K562 (cell line): ENCODE measurements around the gene PCF11. TPM values are rescaled to one million over a fixed set of nuclear protein-coding genes. Genes with fewer than 3 reads are reported as not detected.
A peak's percentile ranks its signal among the peaks of the same experiment; 100 is the strongest.

Source experiments
- HMGXB4 ChIP-seq: sonication (generic); formaldehyde crosslinking; IDR thresholded peaks from 2 replicates; pipeline ENCODE4 v1.8.1; 2023; ENCODE audit warnings: mild to moderate bottlenecking, missing genetic modification reagents
- HOMEZ ChIP-seq: fragments of 250-450 bp; sonication (Bioruptor Pico); IDR thresholded peaks from 2 replicates; pipeline ENCODE4 v1.4.0; 2020; ENCODE audit warnings: mild to moderate bottlenecking, moderate library complexity
- KLF13 ChIP-seq: fragments of 450-650 bp; IDR thresholded peaks from 2 replicates; pipeline ENCODE4 v1.6.1; 2016; ENCODE audit warnings: missing genetic modification characterization, low read depth, mild to moderate bottlenecking, missing compliant biosample characterization, moderate library complexity, borderline replicate concordance
- MBD1 ChIP-seq: fragments of 250-450 bp; sonication (Bioruptor Pico); IDR thresholded peaks from 2 replicates; pipeline ENCODE4 v1.8.0; 2022; ENCODE audit warnings: inconsistent platforms
- NR3C1 ChIP-seq: sonication (generic); formaldehyde crosslinking; IDR thresholded peaks from 2 replicates; pipeline ENCODE4 v1.8.1; 2022; ENCODE audit warnings: missing genetic modification reagents
- RFX5 ChIP-seq: IDR thresholded peaks from 2 replicates; pipeline ENCODE4 v1.6.1; 2011; ENCODE audit warnings: low read depth, mild to moderate bottlenecking, improper control_type of control experiment, low read length
- SMAD2 ChIP-seq: fragments of 150-350 bp; IDR thresholded peaks from 2 replicates; pipeline ENCODE4 v1.6.1; 2014; ENCODE audit warnings: low read depth, mild to moderate bottlenecking, low read length
- SMARCC2 ChIP-seq: fragments of 450-650 bp; IDR thresholded peaks from 2 replicates; pipeline ENCODE4 v1.6.1; 2017; ENCODE audit warnings: antibody characterized with exemption, moderate library complexity, mild to moderate bottlenecking, low read depth
- XRCC4 ChIP-seq: IDR thresholded peaks from one replicate; pipeline ENCODE4 v1.6.1; 2011; ENCODE audit not compliant: insufficient read depth, insufficient read length; ENCODE audit errors: extremely low read depth
- YY1 ChIP-seq, 3 experiments: IDR thresholded peaks; 2 replicates each; pipeline ENCODE4 v1.6.1; 2011; ENCODE audit warnings: low read length in 2 of 3, mild to moderate bottlenecking in 2 of 3, moderate library complexity in 2 of 3, borderline replicate concordance in 1 of 3, control low read depth in 1 of 3, low read depth in 1 of 3; ENCODE audit not compliant: insufficient read depth in 3 of 3, insufficient replicate concordance in 2 of 3, control insufficient read depth in 1 of 3, insufficient read length in 1 of 3; ENCODE audit errors: extremely low read depth in 1 of 3
- ZNF311 ChIP-seq: fragments of 250-450 bp; sonication (Bioruptor Pico); IDR thresholded peaks from 2 replicates; pipeline ENCODE4 v1.4.0; 2020; ENCODE audit warnings: mild to moderate bottlenecking, moderate library complexity
- ZNF586 ChIP-seq: fragments of 450-650 bp; formaldehyde crosslinking; conservative IDR thresholded peaks from 2 replicates; pipeline ENCODE4 v1.4.0; 2020; ENCODE audit warnings: mild to moderate bottlenecking, moderate library complexity
- ZNF609 ChIP-seq: sonication (generic); formaldehyde crosslinking; IDR thresholded peaks from 2 replicates; pipeline ENCODE4 v1.8.1; 2023; ENCODE audit warnings: missing genetic modification reagents, mild to moderate bottlenecking, borderline replicate concordance
- ZNF75A ChIP-seq: fragments of 450-650 bp; formaldehyde crosslinking; IDR thresholded peaks from 2 replicates; pipeline ENCODE4 v1.4.0; 2020; ENCODE audit warnings: mild to moderate bottlenecking
- polyA plus RNA-seq, 8 experiments: library from polyadenylated mRNA; depleted of rRNA in 4 of 8; stranded (reverse) in 5 of 8; unstranded in 3 of 8; fragments of >200 nt; fragmentation: Nextera tagmentation in 2 of 8; fragmentation: Illumina TruSeq in 1 of 8; extraction: Ambion mirVana in 2 of 8; extraction: Trizol in 1 of 8; gene quantifications; 2 replicates each; pipeline versions ENCODE4 v1.2.1 to v1.2.3, GENCODE V29; 2011 to 2014; ENCODE audit warnings: inconsistent platforms in 1 of 8, missing spikeins in 1 of 8
- total RNA-seq, 7 experiments: library from RNA; depleted of rRNA in 6 of 7; stranded (reverse); fragments of >200 nt in 6 of 7; fragmentation: Illumina TruSeq in 2 of 7; extraction: Trizol in 2 of 7; gene quantifications; 2 replicates each; pipeline versions ENCODE4 v1.2.1 to v1.2.3, GENCODE V29; 2011 to 2021; ENCODE audit warnings: low replicate concordance in 1 of 7

The PCF11 gene
- total and polyA plus RNA-seq, 9 of the 15 experiments (the other 6 are each of a cell fraction or from before 2014, with no cell fraction given): 9.3 to 91.6 (median 54.4) TPM

GRCh38 chr11:83156996-83157593 lies at the start of gene PCF11 (continued):
- TF ChIP-seq NR3C1 (CRISPR knock-in tag): no peak
- TF ChIP-seq ZNF586 (CRISPR knock-in tag): no peak
- TF ChIP-seq KLF13 (tag): no peak
- no peak for TF ChIP-seq SMARCC2
- TF ChIP-seq MBD1: no peak
- TF ChIP-seq XRCC4: no peak
- 0 out of 2 replicates have a peak, but pooled peaks have one; percentile 30 for TF ChIP-seq HOMEZ
- TF ChIP-seq ZNF609 (CRISPR knock-in tag): no peak
- TF ChIP-seq ZNF75A (CRISPR knock-in tag): no peak
- TF ChIP-seq RFX5: no peak
- TF ChIP-seq ZNF311: no peak
- no peak for TF ChIP-seq SMAD2
- 0 out of 2 replicates have a peak, but pooled peaks have one; percentile 33 for TF ChIP-seq HMGXB4
- peak; percentile 86 to 97 (median 97) for TF ChIP-seq YY1 (IDR thresholded peaks at IDR 0.05; ENCODE audit: borderline replicate concordance in 1 of 3, control insufficient read depth in 1 of 3, extremely low read depth in 1 of 3, insufficient read depth in 3 of 3, insufficient read length in 1 of 3, insufficient replicate concordance in 2 of 3, low read depth in 1 of 3, low read length in 2 of 3)
